PFSK-1 (cell line): Measurements from ENCODE around the gene MMEL1.

ENCODE experiments used
- FOXP2 ChIP-seq: optimal IDR thresholded peaks from 2 replicates; pipeline ENCODE3; 2011; ENCODE audit warnings: borderline replicate concordance, control low read depth, inconsistent platforms; ENCODE audit not compliant: insufficient read depth; ENCODE audit errors: extremely low read length, extremely low read depth
- POLR2AphosphoS5 ChIP-seq: IDR thresholded peaks from 2 replicates; pipeline ENCODE4 v1.6.1; 2012; ENCODE audit warnings: low read depth, mild to moderate bottlenecking, control low read depth, low read length, moderate library complexity
- SIN3A ChIP-seq: IDR thresholded peaks from 2 replicates; pipeline ENCODE4 v1.6.1; 2012; ENCODE audit warnings: mild to moderate bottlenecking, low read length, moderate library complexity, borderline replicate concordance; ENCODE audit not compliant: insufficient read depth
- TAF1 ChIP-seq: IDR thresholded peaks from 2 replicates; pipeline ENCODE4 v1.6.1; 2012; ENCODE audit warnings: low read length, control low read depth, borderline replicate concordance; ENCODE audit not compliant: insufficient read depth
- TF ChIP-seq, protein P1 (sequence below), 2 experiments: IDR thresholded peaks; 2 replicates each; pipeline versions ENCODE4 v1.6.1 to v1.8.0; 2011 to 2012; ENCODE audit warnings: low read depth in 2 of 2, low read length in 2 of 2, control low read depth in 1 of 2, inconsistent platforms in 1 of 2, mild to moderate bottlenecking in 1 of 2, moderate library complexity in 1 of 2; ENCODE audit not compliant: insufficient read depth in 1 of 2

DNA sequence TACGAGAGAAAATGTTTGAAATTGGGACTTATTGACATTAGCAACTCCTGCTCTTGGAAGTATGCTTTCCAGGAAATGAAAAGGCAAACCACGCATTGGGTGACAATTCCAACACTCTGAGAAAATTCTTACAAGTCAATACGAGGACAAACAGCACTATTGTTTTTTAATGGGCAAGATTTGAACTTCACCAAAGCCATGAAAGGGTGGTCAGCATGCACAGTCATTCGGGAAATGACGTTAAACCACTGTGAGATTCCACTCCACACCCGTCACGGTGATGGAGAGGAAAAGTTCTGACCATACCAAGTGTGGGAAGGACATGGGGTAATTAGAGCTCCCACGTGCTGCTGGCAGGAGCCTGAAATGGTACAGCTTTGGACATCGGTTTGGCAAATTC is 58.5 kb downstream of the MMEL1 start:
- TF ChIP-seq, protein P1, sequence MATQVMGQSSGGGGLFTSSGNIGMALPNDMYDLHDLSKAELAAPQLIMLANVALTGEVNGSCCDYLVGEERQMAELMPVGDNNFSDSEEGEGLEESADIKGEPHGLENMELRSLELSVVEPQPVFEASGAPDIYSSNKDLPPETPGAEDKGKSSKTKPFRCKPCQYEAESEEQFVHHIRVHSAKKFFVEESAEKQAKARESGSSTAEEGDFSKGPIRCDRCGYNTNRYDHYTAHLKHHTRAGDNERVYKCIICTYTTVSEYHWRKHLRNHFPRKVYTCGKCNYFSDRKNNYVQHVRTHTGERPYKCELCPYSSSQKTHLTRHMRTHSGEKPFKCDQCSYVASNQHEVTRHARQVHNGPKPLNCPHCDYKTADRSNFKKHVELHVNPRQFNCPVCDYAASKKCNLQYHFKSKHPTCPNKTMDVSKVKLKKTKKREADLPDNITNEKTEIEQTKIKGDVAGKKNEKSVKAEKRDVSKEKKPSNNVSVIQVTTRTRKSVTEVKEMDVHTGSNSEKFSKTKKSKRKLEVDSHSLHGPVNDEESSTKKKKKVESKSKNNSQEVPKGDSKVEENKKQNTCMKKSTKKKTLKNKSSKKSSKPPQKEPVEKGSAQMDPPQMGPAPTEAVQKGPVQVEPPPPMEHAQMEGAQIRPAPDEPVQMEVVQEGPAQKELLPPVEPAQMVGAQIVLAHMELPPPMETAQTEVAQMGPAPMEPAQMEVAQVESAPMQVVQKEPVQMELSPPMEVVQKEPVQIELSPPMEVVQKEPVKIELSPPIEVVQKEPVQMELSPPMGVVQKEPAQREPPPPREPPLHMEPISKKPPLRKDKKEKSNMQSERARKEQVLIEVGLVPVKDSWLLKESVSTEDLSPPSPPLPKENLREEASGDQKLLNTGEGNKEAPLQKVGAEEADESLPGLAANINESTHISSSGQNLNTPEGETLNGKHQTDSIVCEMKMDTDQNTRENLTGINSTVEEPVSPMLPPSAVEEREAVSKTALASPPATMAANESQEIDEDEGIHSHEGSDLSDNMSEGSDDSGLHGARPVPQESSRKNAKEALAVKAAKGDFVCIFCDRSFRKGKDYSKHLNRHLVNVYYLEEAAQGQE (IDR thresholded peaks at IDR 0.05; ENCODE audit: insufficient read depth in 1 of 2, low read depth in 2 of 2, low read length in 2 of 2): no peak
- no peak for TF ChIP-seq TAF1
- TF ChIP-seq SIN3A: no peak
- TF ChIP-seq POLR2AphosphoS5: no peak
- TF ChIP-seq FOXP2: no peak
